Testis (tissue), 3 donors: Measurements from ENCODE around the gene DOK5. TPM values are rescaled to one million over a fixed set of nuclear protein-coding genes. Genes with fewer than 3 reads are reported as not detected.

Experiments used
- DNase-seq: peaks from one replicate; pipeline ENCODE4 v3.0.0-alpha.2; 2019
- H3K27ac ChIP-seq, 2 donors: fragments of 200-600 bp; sonication (generic); one replicate each; pipeline ENCODE4 v1.5.1; 2019
- H3K27me3 ChIP-seq: fragments of 200-600 bp; sonication (generic); one replicate; pipeline ENCODE4 v1.5.1; 2019
- H3K36me3 ChIP-seq: fragments of 200-600 bp; sonication (generic); one replicate; pipeline ENCODE4 v1.5.1; 2017; ENCODE audit warnings: low read depth; ENCODE audit errors: missing control alignments
- H3K4me1 ChIP-seq: fragments of 200-600 bp; sonication (generic); one replicate; pipeline ENCODE4 v1.5.1; 2019
- H3K4me3 ChIP-seq, 2 donors: fragments of 200-600 bp; sonication (generic); one replicate each; pipeline ENCODE4 v1.5.1; 2017 to 2019
- H3K9me3 ChIP-seq: fragments of 200-600 bp; sonication (generic); one replicate; pipeline ENCODE4 v1.5.1; 2017
- CTCF ChIP-seq, 3 experiments: fragments of 450-650 bp in 2 of 3; fragments of 200-600 bp in 1 of 3; sonication (generic) in 1 of 3; IDR thresholded peaks; one replicate each; pipeline ENCODE4 v1.5.1; 2016 to 2019; ENCODE audit warnings: antibody characterized with exemption in 3 of 3, mild to moderate bottlenecking in 2 of 3, moderate library complexity in 1 of 3
- POLR2A ChIP-seq: fragments of 450-650 bp; IDR thresholded peaks from one replicate; pipeline ENCODE4 v1.6.1; 2017; ENCODE audit warnings: antibody characterized with exemption, mild to moderate bottlenecking, moderate library complexity
- WGBS, 2 donors: methylation state at CpG; one replicate each; pipeline ENCODE4 v1.1.5; 2018; 5-methylcytosine and 5-hydroxymethylcytosine counted together
- intact Hi-C: fragments of 100-400 bp; cut with DNase I; formaldehyde crosslinking; loops from one replicate; pipeline ENCODE4 v1.15.1; 2023; ENCODE audit warnings: low total_unique reads
- polyA plus RNA-seq: library from polyadenylated mRNA; stranded (reverse); fragments of 350-450 nt; fragmentation: Illumina TruSeq; extraction: RNeasy Lipid Tissue Mini Kit (QIAGEN cat#74804); gene quantifications from one replicate; pipeline ENCODE4 v1.2.3, GENCODE V29; 2014; ENCODE audit warnings: low read depth, low replicate concordance; ENCODE audit not compliant: insufficient read depth
- total RNA-seq, 2 donors: library from RNA; depleted of rRNA; stranded (reverse); fragments of >200 nt; gene quantifications; one replicate each; pipeline ENCODE4 v1.2.3, GENCODE V29; 2016

The DOK5 gene
- total and polyA plus RNA-seq, 3 donors from 2014 or later = 1.0 to 3.1 (median 1.7) TPM

DNA sequence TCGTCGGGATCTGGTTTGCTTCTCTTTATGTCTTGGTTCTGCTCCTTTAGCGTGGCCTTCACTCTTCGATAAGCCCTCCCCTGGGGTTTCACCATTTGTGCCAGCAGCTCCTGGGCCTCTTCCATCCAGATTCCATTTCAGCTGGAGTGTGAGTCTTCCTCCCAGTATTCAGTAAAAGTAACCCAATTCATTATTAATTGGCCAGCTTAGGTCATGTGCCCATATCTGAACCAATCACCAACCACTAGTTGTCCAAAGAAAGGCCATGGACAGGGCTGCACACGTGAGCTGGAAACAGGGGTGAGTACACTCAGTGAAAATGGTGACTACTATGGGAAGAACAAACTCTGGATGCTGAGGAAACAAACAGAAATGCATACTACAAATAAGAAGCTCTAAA is 2.8 kb upstream of the DOK5 start:
- H3K27me3 ChIP-seq = no peaks in the 10 kb centered on the region
- H3K36me3 ChIP-seq = no peaks in the 10 kb centered on the region
- WGBS, 2 donors = 63 to 72% methylated on average over 5 of the region's 5 CpGs
- intact Hi-C loops = no loop called here
- DNase-seq = no peak
- H3K4me1 ChIP-seq = peaks cover 4% of the 10 kb centered on the region
- H3K4me3 ChIP-seq = no peak overlapping the region
- no peaks in the 10 kb centered on the region for H3K9me3 ChIP-seq
- H3K27ac ChIP-seq = no peak overlapping the region
- TF ChIP-seq POLR2A (no peak), CTCF (IDR thresholded peaks at IDR 0.05) (no peak)

DNA sequence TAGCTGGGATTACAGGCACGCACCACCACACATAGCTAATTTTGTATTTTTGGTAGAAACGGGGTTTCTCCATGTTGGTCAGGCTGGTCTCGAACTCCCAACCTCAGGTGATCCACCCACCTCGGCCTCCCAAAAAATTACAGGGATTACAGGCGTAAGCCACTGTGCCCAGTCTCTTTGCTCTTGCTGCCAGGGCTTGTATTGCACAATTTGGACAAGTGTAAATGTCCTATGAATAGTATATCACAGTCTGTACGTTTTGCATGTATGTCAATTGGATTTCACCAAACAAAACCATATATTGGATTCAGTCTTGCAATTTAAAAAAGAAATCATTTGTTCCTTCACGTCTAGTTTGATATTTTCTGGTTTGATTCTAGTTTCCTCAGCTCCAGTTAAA is 2.1 kb upstream of the DOK5 start:
- WGBS, 2 donors = 80 to 92% methylated on average over 7 of the region's 7 CpGs
- intact Hi-C loops = no loop called here
- DNase-seq = no peak
- H3K27ac ChIP-seq = no peak overlapping the region
- H3K4me1 ChIP-seq = peaks cover 4% of the 10 kb centered on the region
- no peak overlapping the region for H3K4me3 ChIP-seq
- TF ChIP-seq CTCF (IDR thresholded peaks at IDR 0.05) (no peak), POLR2A (no peak)
- no peaks in the 10 kb centered on the region for H3K9me3 ChIP-seq
- no peaks in the 10 kb centered on the region for H3K27me3 ChIP-seq
- no peaks in the 10 kb centered on the region for H3K36me3 ChIP-seq

GRCh38 chr20:54474046-54474445 is 1.3 kb upstream of the DOK5 start:
- Histone ChIP-seq H3K27me3 (no peaks in the 10 kb centered on the region), H3K9me3 (no peaks in the 10 kb centered on the region), H3K4me1 (peaks cover 4% of the 10 kb centered on the region), H3K36me3 (no peaks in the 10 kb centered on the region), H3K4me3 (no peak overlapping the region), H3K27ac (no peak overlapping the region)
- no peak for DNase-seq
- no peak for TF ChIP-seq CTCF (IDR thresholded peaks at IDR 0.05)
- TF ChIP-seq POLR2A = no peak
- WGBS, 2 donors = 51 to 56% methylated on average over 3 of the region's 3 CpGs
- intact Hi-C loops = no loop called here

- Histone ChIP-seq H3K4me1 (peaks cover 4% of the 10 kb centered on the region), H3K36me3 (no peaks in the 10 kb centered on the region), H3K27ac (no peak overlapping the region), H3K9me3 (no peaks in the 10 kb centered on the region), H3K27me3 (no peaks in the 10 kb centered on the region), H3K4me3 (peak overlapping the region; percentile 43 to 64)
- intact Hi-C loops = no loop called here
- TF ChIP-seq CTCF (IDR thresholded peaks at IDR 0.05) = no peak
- no peak for TF ChIP-seq POLR2A
- 2 to 6% methylated on average over 6 to 10 of the region's 10 CpGs for WGBS, 2 donors
- DNase-seq = no peak
Observed at GRCh38 chr20:54474866-54475265, 527 bp upstream of the DOK5 start.

GRCh38 chr20:54476169-54477009 is 996 bp downstream of the DOK5 start:
- TF ChIP-seq CTCF (IDR thresholded peaks at IDR 0.05) (no peak), POLR2A (no peak)
- intact Hi-C loops = no loop called here
- Histone ChIP-seq H3K27me3 (no peaks in the 10 kb centered on the region), H3K4me1 (peaks cover 4% of the 10 kb centered on the region), H3K36me3 (no peaks in the 10 kb centered on the region), H3K27ac (no peak overlapping the region), H3K4me3 (peak overlapping the region; percentile 43 to 64), H3K9me3 (no peaks in the 10 kb centered on the region)
- no peak for DNase-seq
- 2% methylated on average over 27 to 32 of the region's 32 CpGs for WGBS, 2 donors
